Osteoblast (primary cell): ENCODE data around the gene PDLIM5. TPM values are rescaled to one million over a fixed set of nuclear protein-coding genes. Genes with fewer than 3 reads are reported as not detected.
A peak's percentile ranks its signal among the peaks of the same experiment; 100 is the strongest.

ENCODE experiments used
- DNase-seq: peaks from one replicate; pipeline ENCODE4 v3.0.0; 2011; ENCODE audit warnings: low spot score, mixed read lengths; ENCODE audit not compliant: insufficient read length; ENCODE audit errors: missing footprints
- H2AFZ ChIP-seq: 2 replicates; pipeline ENCODE4 v1.6.0; 2011; ENCODE audit warnings: mild to moderate bottlenecking, low read length
- H3K27ac ChIP-seq: 2 replicates; pipeline ENCODE4 v1.5.1; 2011; ENCODE audit warnings: mild to moderate bottlenecking, low read depth, low read length, moderate library complexity
- H3K27me3 ChIP-seq: 2 replicates; pipeline ENCODE4 v1.6.0; 2012; ENCODE audit warnings: mild to moderate bottlenecking, control low read depth, inconsistent platforms, low read length, moderate library complexity; ENCODE audit not compliant: insufficient read depth
- H3K36me3 ChIP-seq: 2 replicates; pipeline ENCODE4 v1.5.1; 2011; ENCODE audit warnings: mild to moderate bottlenecking, low read length, control low read depth, moderate library complexity; ENCODE audit not compliant: insufficient read depth
- H3K4me1 ChIP-seq: 2 replicates; pipeline ENCODE4 v1.5.1; 2011; ENCODE audit warnings: mild to moderate bottlenecking, low read length, control low read depth, moderate library complexity; ENCODE audit not compliant: insufficient read depth
- H3K4me2 ChIP-seq: 2 replicates; pipeline ENCODE4 v1.6.0; 2011; ENCODE audit warnings: mild to moderate bottlenecking, low read length; ENCODE audit not compliant: insufficient read depth
- H3K4me3 ChIP-seq: fragments of 200-600 bp; sonication (generic); 3 replicates; pipeline ENCODE4 v1.5.1; 2012; ENCODE audit warnings: mild to moderate bottlenecking, low read length, inconsistent platforms; ENCODE audit not compliant: insufficient read depth
- H3K79me2 ChIP-seq: 2 replicates; pipeline ENCODE4 v1.6.0; 2012; ENCODE audit warnings: mild to moderate bottlenecking, low read length, control low read depth, inconsistent platforms; ENCODE audit not compliant: insufficient read depth
- H3K9me3 ChIP-seq: 2 replicates; pipeline ENCODE4 v1.5.1; 2011; ENCODE audit warnings: low read depth, low read length, control low read depth
- H4K20me1 ChIP-seq: 2 replicates; pipeline ENCODE4 v1.6.0; 2012; ENCODE audit warnings: mild to moderate bottlenecking, low read length, control low read depth; ENCODE audit not compliant: insufficient read depth
- total RNA-seq: library from RNA; depleted of rRNA; stranded (reverse); fragments of >200 nt; gene quantifications from 2 replicates; pipeline ENCODE4 v1.2.3, GENCODE V29; 2012
- TF ChIP-seq, protein P1 (sequence below): IDR thresholded peaks from 2 replicates; pipeline ENCODE4 v1.5.1; 2011; ENCODE audit warnings: mild to moderate bottlenecking, low read depth, low read length, moderate library complexity; ENCODE audit errors: extremely low read depth

PDLIM5 gene
- total RNA-seq, 1 donor: 312 TPM

DNA sequence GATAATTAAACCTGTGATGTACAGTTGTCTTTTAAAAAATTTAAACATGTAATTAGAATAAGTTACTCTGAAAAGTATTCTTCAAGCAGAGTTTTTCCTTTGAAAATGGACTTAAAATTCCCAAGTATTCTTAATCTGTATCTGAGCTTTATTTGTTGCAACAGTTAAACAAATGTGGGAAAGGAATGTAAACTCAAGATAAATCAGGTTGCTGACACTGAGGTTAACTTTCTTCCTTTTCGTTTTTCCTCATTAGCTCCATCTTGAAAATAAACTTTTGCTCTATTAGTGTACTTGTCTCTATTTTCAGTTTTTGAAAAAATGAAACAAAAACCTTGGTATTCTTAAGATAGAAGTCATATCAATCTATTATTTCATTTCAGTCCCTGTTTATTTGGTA, 161.5 kb downstream of the PDLIM5 start:
- Histone ChIP-seq H3K36me3 (peaks cover 21% of the 10 kb centered on the region), H3K79me2 (peaks cover 30% of the 10 kb centered on the region), H3K27ac (no peak overlapping the region), H3K4me3 (no peak overlapping the region), H3K4me1 (peaks cover 8% of the 10 kb centered on the region), H4K20me1 (peaks cover 3% of the 10 kb centered on the region), H2AFZ (no peak overlapping the region), H3K4me2 (no peak overlapping the region), H3K9me3 (no peaks in the 10 kb centered on the region), H3K27me3 (no peaks in the 10 kb centered on the region)
- TF ChIP-seq, protein P1, sequence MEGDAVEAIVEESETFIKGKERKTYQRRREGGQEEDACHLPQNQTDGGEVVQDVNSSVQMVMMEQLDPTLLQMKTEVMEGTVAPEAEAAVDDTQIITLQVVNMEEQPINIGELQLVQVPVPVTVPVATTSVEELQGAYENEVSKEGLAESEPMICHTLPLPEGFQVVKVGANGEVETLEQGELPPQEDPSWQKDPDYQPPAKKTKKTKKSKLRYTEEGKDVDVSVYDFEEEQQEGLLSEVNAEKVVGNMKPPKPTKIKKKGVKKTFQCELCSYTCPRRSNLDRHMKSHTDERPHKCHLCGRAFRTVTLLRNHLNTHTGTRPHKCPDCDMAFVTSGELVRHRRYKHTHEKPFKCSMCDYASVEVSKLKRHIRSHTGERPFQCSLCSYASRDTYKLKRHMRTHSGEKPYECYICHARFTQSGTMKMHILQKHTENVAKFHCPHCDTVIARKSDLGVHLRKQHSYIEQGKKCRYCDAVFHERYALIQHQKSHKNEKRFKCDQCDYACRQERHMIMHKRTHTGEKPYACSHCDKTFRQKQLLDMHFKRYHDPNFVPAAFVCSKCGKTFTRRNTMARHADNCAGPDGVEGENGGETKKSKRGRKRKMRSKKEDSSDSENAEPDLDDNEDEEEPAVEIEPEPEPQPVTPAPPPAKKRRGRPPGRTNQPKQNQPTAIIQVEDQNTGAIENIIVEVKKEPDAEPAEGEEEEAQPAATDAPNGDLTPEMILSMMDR: no peak
- no peak for DNase-seq

DNA sequence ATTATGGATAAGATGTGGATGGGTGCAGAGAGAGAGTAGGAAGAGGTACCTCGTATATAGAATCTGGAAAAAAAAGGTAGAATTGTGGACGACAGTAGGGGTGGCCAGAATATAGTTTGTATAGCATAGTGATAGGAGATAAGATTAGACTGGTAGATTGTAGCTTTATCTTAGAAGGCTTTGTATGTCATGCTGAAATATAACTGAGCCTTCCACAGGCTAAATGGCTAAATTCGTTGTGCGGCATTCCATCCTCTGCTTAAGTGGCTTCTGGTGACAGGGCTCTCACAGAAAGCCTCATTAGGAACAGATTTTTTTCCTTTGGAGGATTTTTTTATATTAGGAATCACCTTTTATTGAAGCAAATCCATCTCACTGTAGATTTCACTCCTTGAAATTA, 163.7 kb downstream of the PDLIM5 start:
- no peak overlapping the region for H3K4me2 ChIP-seq
- H2AFZ ChIP-seq: no peak overlapping the region
- H4K20me1 ChIP-seq: peaks cover 3% of the 10 kb centered on the region
- no peak overlapping the region for H3K27ac ChIP-seq
- H3K9me3 ChIP-seq: no peaks in the 10 kb centered on the region
- no peaks in the 10 kb centered on the region for H3K27me3 ChIP-seq
- no peak for DNase-seq
- no peak overlapping the region for H3K4me3 ChIP-seq
- H3K4me1 ChIP-seq: peaks cover 8% of the 10 kb centered on the region
- TF ChIP-seq, protein P1: no peak
- peaks cover 39% of the 10 kb centered on the region for H3K36me3 ChIP-seq
- peaks cover 26% of the 10 kb centered on the region for H3K79me2 ChIP-seq

DNA sequence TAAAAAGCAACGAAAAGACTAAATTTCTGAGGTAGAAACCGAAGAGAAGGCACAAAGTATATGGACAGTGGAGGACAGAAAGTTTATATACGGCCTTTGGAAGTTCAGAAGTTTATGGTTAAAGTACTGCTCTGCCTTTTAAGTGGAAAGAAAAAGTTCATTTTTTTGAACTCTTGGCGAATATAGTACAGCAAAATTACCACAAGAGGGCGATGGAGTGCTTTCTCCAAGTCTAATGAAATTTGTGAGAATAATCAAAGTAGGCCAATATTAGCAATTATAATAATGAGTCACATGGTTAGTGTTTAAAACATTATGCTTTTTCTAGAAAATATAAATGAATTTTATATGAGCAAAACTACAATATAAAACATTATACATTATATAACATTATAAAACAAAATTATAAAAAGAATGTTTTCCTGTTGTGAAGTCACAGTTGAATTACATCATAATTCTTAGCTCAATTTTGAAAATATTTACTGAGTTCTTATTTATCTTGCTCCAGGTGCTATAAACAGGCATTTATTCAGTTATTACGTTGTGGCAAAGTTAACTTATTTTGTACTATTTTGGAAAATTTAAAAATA, 169.8 kb downstream of the PDLIM5 start:
- TF ChIP-seq, protein P1: peak; percentile 75
- Histone ChIP-seq H3K36me3 (peaks cover 57% of the 10 kb centered on the region), H3K27ac (no peak overlapping the region), H2AFZ (no peak overlapping the region), H4K20me1 (peaks cover 6% of the 10 kb centered on the region), H3K4me3 (no peak overlapping the region), H3K27me3 (no peaks in the 10 kb centered on the region), H3K79me2 (peaks cover 40% of the 10 kb centered on the region), H3K9me3 (no peaks in the 10 kb centered on the region), H3K4me2 (no peak overlapping the region), H3K4me1 (no peaks in the 10 kb centered on the region)
- DNase-seq: peak; percentile 79

DNA sequence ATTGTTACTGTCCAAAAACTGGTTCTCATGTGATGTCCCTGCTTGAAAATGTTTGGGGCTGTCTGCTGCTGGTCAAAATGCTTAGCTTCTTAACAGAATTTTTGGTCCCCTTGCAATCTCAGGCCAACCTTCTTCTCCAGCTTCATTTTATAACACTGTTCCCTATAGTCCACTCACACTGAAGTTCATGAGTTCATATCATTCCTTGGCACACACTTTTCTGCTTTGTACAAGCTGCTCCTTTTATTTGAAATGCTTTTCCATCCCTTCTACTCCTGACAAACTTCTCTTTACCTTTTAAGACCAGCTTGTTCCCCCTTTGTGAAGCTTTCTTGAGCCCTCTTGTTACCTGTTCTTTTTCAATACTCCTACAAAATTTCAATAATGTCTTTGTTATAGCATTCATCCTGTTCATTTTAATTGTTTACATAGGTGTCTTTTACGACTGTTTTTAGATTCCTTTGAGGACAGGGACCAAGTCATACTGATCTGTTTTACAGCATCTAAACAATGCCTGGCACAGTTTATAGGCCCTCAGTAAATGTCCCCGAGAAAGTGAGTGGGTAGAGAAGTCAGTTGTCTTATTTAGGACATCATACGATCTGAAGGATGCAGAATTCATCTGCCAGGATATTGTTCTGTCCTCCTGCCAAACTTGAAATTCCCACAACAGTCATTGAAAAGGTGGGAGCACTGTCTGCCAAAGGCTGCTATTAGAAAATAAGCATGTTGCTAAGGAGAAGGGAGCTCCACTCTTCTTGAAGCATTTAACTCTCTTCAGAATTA, 171.6 kb downstream of the PDLIM5 start:
- no peak overlapping the region for H2AFZ ChIP-seq
- H3K27ac ChIP-seq: no peak overlapping the region
- H3K4me2 ChIP-seq: no peak overlapping the region
- no peak overlapping the region for H3K4me3 ChIP-seq
- H4K20me1 ChIP-seq: peaks cover 10% of the 10 kb centered on the region
- no peak for DNase-seq
- no peaks in the 10 kb centered on the region for H3K27me3 ChIP-seq
- TF ChIP-seq, protein P1: no peak
- H3K9me3 ChIP-seq: no peaks in the 10 kb centered on the region
- H3K36me3 ChIP-seq: peaks cover 62% of the 10 kb centered on the region
- H3K4me1 ChIP-seq: no peaks in the 10 kb centered on the region
- peaks cover 50% of the 10 kb centered on the region for H3K79me2 ChIP-seq
